ENCODE results near the gene FOXE3. TPM values are rescaled to one million over a fixed set of nuclear protein-coding genes. Genes with fewer than 3 reads are reported as not detected.

Gene FOXE3
- total and polyA plus RNA-seq, 2 of the 4 experiments (the other 2 are of a cell fraction): 0.12 TPM; not detected in 1

GRCh38 chr1:47388030-47388890 lies 27.8 kb upstream of the FOXE3 start:
- no peaks in the 10 kb centered on the region for H3K79me1 ChIP-seq (ENCODE audit: low read depth in 1 of 2, low read length in 2 of 2)
- in situ Hi-C loops (cut with MboI; ENCODE audit: low sequenced_read_pairs): loop anchor here (5.0 kb wide), 1 partner anchor 34 kb away; no protein-coding TSS in a partner anchor
- no TSS peak for BruUV-seq (replicated peaks)
- H3K27me3 ChIP-seq (ENCODE audit: control insufficient read depth, insufficient read depth, low read length): no peaks in the 10 kb centered on the region; the same call in 1 of the 2 replicates
- H3K4me1 ChIP-seq (ENCODE audit: control insufficient read depth, insufficient read depth, low read length): peaks cover 2% of the 10 kb centered on the region; the same call in 1 of the 2 replicates
- no peak overlapping the region for H3K18ac ChIP-seq (ENCODE audit: low read depth, low read length)
- peak; percentile 30 for DNase-seq
- H3K9me3 ChIP-seq (ENCODE audit: control insufficient read depth, insufficient read depth, low read length): no peaks in the 10 kb centered on the region
- intact Hi-C loops (cut with micrococcal nuclease): loop anchor here (1.0 to 2.0 kb wide), 5 partner anchors 36 to 338 kb away; no protein-coding TSS in a partner anchor
- 0% methylated on average over 2 of the region's 10 CpGs; no CpG with 5 or more reads in 1 of the 2 experiments for WGBS, 2 experiments (ENCODE audit: extremely low coverage in 2 of 2, insufficient read length in 1 of 2)
- no peak overlapping the region for H3K4ac ChIP-seq (ENCODE audit: low read depth, low read length)
- no peak overlapping the region for H2BK5ac ChIP-seq (ENCODE audit: low read depth, low read length, poor library complexity, severe bottlenecking)
- no peak overlapping the region for H2BK120ac ChIP-seq (ENCODE audit: low read depth, low read length)
- TF ChIP-seq SMC3 (IDR thresholded peaks at IDR 0.05; ENCODE audit: low read depth, low read length) (no peak), RAD21 (IDR thresholded peaks at IDR 0.05; ENCODE audit: low read length) (no peak), MXI1 (IDR thresholded peaks at IDR 0.05; ENCODE audit: borderline replicate concordance, low read depth, low read length) (no peak), POLR2A (IDR thresholded peaks at IDR 0.05; ENCODE audit: low read depth, low read length) (no peak; the same call in 1 of the 2 replicates), RFX5 (IDR thresholded peaks at IDR 0.05; ENCODE audit: low read depth, low read length) (no peak), FOS (IDR thresholded peaks at IDR 0.05; ENCODE audit: low read depth, low read length) (no peak), BHLHE40 (IDR thresholded peaks at IDR 0.05; ENCODE audit: low read depth, low read length) (no peak), CHD1 (IDR thresholded peaks at IDR 0.05; ENCODE audit: low read depth, low read length) (no peak), NFE2L2 (IDR thresholded peaks at IDR 0.05; ENCODE audit: low read depth, low read length) (no peak), RCOR1 (IDR thresholded peaks at IDR 0.05; ENCODE audit: insufficient replicate concordance, low read length) (no peak)
- TF ChIP-seq, protein P1, sequence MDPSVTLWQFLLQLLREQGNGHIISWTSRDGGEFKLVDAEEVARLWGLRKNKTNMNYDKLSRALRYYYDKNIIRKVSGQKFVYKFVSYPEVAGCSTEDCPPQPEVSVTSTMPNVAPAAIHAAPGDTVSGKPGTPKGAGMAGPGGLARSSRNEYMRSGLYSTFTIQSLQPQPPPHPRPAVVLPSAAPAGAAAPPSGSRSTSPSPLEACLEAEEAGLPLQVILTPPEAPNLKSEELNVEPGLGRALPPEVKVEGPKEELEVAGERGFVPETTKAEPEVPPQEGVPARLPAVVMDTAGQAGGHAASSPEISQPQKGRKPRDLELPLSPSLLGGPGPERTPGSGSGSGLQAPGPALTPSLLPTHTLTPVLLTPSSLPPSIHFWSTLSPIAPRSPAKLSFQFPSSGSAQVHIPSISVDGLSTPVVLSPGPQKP (IDR thresholded peaks at IDR 0.05; ENCODE audit: borderline replicate concordance, low read depth, low read length): no peak
- TF ChIP-seq, protein P2, sequence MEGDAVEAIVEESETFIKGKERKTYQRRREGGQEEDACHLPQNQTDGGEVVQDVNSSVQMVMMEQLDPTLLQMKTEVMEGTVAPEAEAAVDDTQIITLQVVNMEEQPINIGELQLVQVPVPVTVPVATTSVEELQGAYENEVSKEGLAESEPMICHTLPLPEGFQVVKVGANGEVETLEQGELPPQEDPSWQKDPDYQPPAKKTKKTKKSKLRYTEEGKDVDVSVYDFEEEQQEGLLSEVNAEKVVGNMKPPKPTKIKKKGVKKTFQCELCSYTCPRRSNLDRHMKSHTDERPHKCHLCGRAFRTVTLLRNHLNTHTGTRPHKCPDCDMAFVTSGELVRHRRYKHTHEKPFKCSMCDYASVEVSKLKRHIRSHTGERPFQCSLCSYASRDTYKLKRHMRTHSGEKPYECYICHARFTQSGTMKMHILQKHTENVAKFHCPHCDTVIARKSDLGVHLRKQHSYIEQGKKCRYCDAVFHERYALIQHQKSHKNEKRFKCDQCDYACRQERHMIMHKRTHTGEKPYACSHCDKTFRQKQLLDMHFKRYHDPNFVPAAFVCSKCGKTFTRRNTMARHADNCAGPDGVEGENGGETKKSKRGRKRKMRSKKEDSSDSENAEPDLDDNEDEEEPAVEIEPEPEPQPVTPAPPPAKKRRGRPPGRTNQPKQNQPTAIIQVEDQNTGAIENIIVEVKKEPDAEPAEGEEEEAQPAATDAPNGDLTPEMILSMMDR (conservative IDR thresholded peaks at IDR 0.05; ENCODE audit: low read depth, low read length): no peak
- ATAC-seq (ENCODE audit: low read depth): peak; percentile 50
- no peak overlapping the region for H3K27ac ChIP-seq (ENCODE audit: insufficient read depth, low read length)
- no peak overlapping the region for H4K91ac ChIP-seq (ENCODE audit: insufficient read depth, low read depth, low read length)
- POLR2A ChIA-PET (ENCODE audit: unreplicated experiment): no interaction called here
- no peak overlapping the region for H2AK9ac ChIP-seq (replicated peaks; ENCODE audit: low read depth, low read length, poor library complexity)
- H3K14ac ChIP-seq (replicated peaks; ENCODE audit: low read depth, low read length): no peak overlapping the region
- no peak overlapping the region for H3K4me3 ChIP-seq (ENCODE audit: insufficient read depth, low read depth, low read length)
- H3K4me2 ChIP-seq (ENCODE audit: low read depth, low read length): peak overlapping the region; percentile 23; the same call in 1 of the 2 replicates
- H4K20me1 ChIP-seq (ENCODE audit: insufficient read depth, low read length): peaks cover 8% of the 10 kb centered on the region; the same call in 1 of the 2 replicates
- H4K8ac ChIP-seq (ENCODE audit: low read depth in 2 of 2, low read length in 2 of 2): no peak overlapping the region
- no peak overlapping the region for H2BK15ac ChIP-seq (ENCODE audit: low read depth, low read length)
- H4K5ac ChIP-seq (ENCODE audit: low read depth, low read length): no peak overlapping the region
- H3K56ac ChIP-seq (ENCODE audit: extremely low read depth, insufficient read depth, low read length): no peak overlapping the region
- dilution Hi-C loops (cut with HindIII; ENCODE audit: low sequenced_read_pairs, unreplicated experiment): no loop called here
- H3K36me3 ChIP-seq (ENCODE audit: control insufficient read depth, insufficient read depth, low read length): no peaks in the 10 kb centered on the region
- H2BK20ac ChIP-seq (ENCODE audit: low read depth, low read length): no peak overlapping the region
- H3K9me1 ChIP-seq (ENCODE audit: insufficient read depth, low read length): no peaks in the 10 kb centered on the region
- H2AK5ac ChIP-seq (ENCODE audit: low read depth, low read length): no peak overlapping the region
- peak overlapping the region; percentile 1 for H2AFZ ChIP-seq (replicated peaks; ENCODE audit: low read length, poor library complexity)
- CTCF ChIA-PET: interaction anchor here (0.6 to 2.4 kb wide), 20 partner anchors 11 to 338 kb away, joined by 3 to 13 read pairs (median 5); partner anchors contain the start of gene FOXD2
- H3K9ac ChIP-seq (ENCODE audit: low read depth, low read length): no peak overlapping the region
- no peak overlapping the region; the same call in 1 of the 2 replicates for H3K23ac ChIP-seq (ENCODE audit: low read depth, low read length)
